ENCODE measurements around the gene NCMAP.

NCMAP gene

GRCh38 chr1:24578846-24579245 is 23.0 kb downstream of the NCMAP start:
- H3K4me1 ChIP-seq (ENCODE audit: low read length): peaks cover 2% of the 10 kb centered on the region
- H3K27ac ChIP-seq (ENCODE audit: low read length): no peak overlapping the region
- no peak overlapping the region for H2AFZ ChIP-seq (ENCODE audit: low read length)
- no peaks in the 10 kb centered on the region for H3K79me2 ChIP-seq (ENCODE audit: low read length)
- H3K9me3 ChIP-seq (replicated peaks; ENCODE audit: insufficient read depth, low read length): no peaks in the 10 kb centered on the region
- H3K9ac ChIP-seq (ENCODE audit: low read length): no peak overlapping the region
- H3F3A ChIP-seq (ENCODE audit: insufficient read depth, low read length): no peaks in the 10 kb centered on the region
- no peaks in the 10 kb centered on the region for H4K20me1 ChIP-seq (ENCODE audit: insufficient read depth, low read length)
- no peak for DNase-seq
- H3K4me3 ChIP-seq (ENCODE audit: low read length): no peak overlapping the region
- no peaks in the 10 kb centered on the region for H3K9me2 ChIP-seq (replicated peaks; ENCODE audit: insufficient read depth, low read length)
- no peaks in the 10 kb centered on the region for H3K27me3 ChIP-seq (replicated peaks; ENCODE audit: insufficient read depth, low read length)
- no peak overlapping the region for H3K4me2 ChIP-seq (ENCODE audit: low read depth, low read length)
- H3K36me3 ChIP-seq (replicated peaks; ENCODE audit: insufficient read depth, low read length): no peaks in the 10 kb centered on the region
- no peak for TF ChIP-seq EZH2 (optimal IDR thresholded peaks at IDR 0.05; ENCODE audit: low read depth, low read length)
- TF ChIP-seq EZH2phosphoT487 (IDR thresholded peaks at IDR 0.05; ENCODE audit: low read length): no peak
- TF ChIP-seq CTCF (IDR thresholded peaks at IDR 0.05; ENCODE audit: low read length): no peak

- no peak overlapping the region for H3K4me3 ChIP-seq (ENCODE audit: low read length)
Measured at GRCh38 chr1:24580756-24581155, 24.9 kb downstream of the NCMAP start.

GRCh38 chr1:24584171-24584647 is 28.3 kb downstream of the NCMAP start:
- Histone ChIP-seq H3K4me2 (ENCODE audit: low read depth, low read length) (peak overlapping the region; percentile 25), H3K27ac (ENCODE audit: low read length) (no peak overlapping the region; the same call in 1 of the 2 replicates), H3K36me3 (replicated peaks; ENCODE audit: insufficient read depth, low read length) (no peaks in the 10 kb centered on the region), H3K9ac (ENCODE audit: low read length) (no peak overlapping the region), H3K9me3 (replicated peaks; ENCODE audit: insufficient read depth, low read length) (no peaks in the 10 kb centered on the region), H3K27me3 (replicated peaks; ENCODE audit: insufficient read depth, low read length) (no peaks in the 10 kb centered on the region), H3K9me2 (replicated peaks; ENCODE audit: insufficient read depth, low read length) (no peaks in the 10 kb centered on the region), H3K4me3 (ENCODE audit: low read length) (no peak overlapping the region), H2AFZ (ENCODE audit: low read length) (peak overlapping the region; percentile 1; the same call in 1 of the 2 replicates), H3K79me2 (ENCODE audit: low read length) (no peaks in the 10 kb centered on the region), H3F3A (ENCODE audit: insufficient read depth, low read length) (no peaks in the 10 kb centered on the region), H3K4me1 (ENCODE audit: low read length) (peaks cover 9% of the 10 kb centered on the region), H4K20me1 (ENCODE audit: insufficient read depth, low read length) (no peaks in the 10 kb centered on the region)
- TF ChIP-seq EZH2phosphoT487 (IDR thresholded peaks at IDR 0.05; ENCODE audit: low read length) (no peak), CTCF (IDR thresholded peaks at IDR 0.05; ENCODE audit: low read length) (no peak), EZH2 (optimal IDR thresholded peaks at IDR 0.05; ENCODE audit: low read depth, low read length) (no peak)
- peak; percentile 35 for DNase-seq

More at GRCh38 chr1:24580756-24581155, 24.9 kb downstream of the NCMAP start:
- no peaks in the 10 kb centered on the region for H3K9me2 ChIP-seq (replicated peaks; ENCODE audit: insufficient read depth, low read length)
- no peak for DNase-seq
- H3K4me2 ChIP-seq (ENCODE audit: low read depth, low read length): no peak overlapping the region
- H2AFZ ChIP-seq (ENCODE audit: low read length): no peak overlapping the region
- TF ChIP-seq EZH2phosphoT487 (IDR thresholded peaks at IDR 0.05; ENCODE audit: low read length): no peak
- TF ChIP-seq CTCF (IDR thresholded peaks at IDR 0.05; ENCODE audit: low read length): no peak
- TF ChIP-seq EZH2 (optimal IDR thresholded peaks at IDR 0.05; ENCODE audit: low read depth, low read length): no peak
- H3K9me3 ChIP-seq (replicated peaks; ENCODE audit: insufficient read depth, low read length): no peaks in the 10 kb centered on the region
- H3K4me1 ChIP-seq (ENCODE audit: low read length): peaks cover 6% of the 10 kb centered on the region
- no peaks in the 10 kb centered on the region for H3K36me3 ChIP-seq (replicated peaks; ENCODE audit: insufficient read depth, low read length)
- no peaks in the 10 kb centered on the region for H4K20me1 ChIP-seq (ENCODE audit: insufficient read depth, low read length)
- H3K9ac ChIP-seq (ENCODE audit: low read length): no peak overlapping the region
- no peak overlapping the region for H3K27ac ChIP-seq (ENCODE audit: low read length)
- no peaks in the 10 kb centered on the region for H3K79me2 ChIP-seq (ENCODE audit: low read length)
- no peaks in the 10 kb centered on the region for H3K27me3 ChIP-seq (replicated peaks; ENCODE audit: insufficient read depth, low read length)
- no peaks in the 10 kb centered on the region for H3F3A ChIP-seq (ENCODE audit: insufficient read depth, low read length)

All from MM.1S (cell line).